HG03521 (cell line): Measurements from ENCODE around the gene MRC1.
"Not testable (repeated sequence)": the region's sequence is repeated elsewhere in the genome, so short reads cannot be mapped to it uniquely, and the experiment has no call there.

Source experiments
- ATAC-seq: cut with Tn5 transposase; IDR thresholded peaks from one replicate; pipeline ENCODE4 v1.9.1; 2021; ENCODE audit warnings: mild to moderate bottlenecking, moderate library complexity; ENCODE audit not compliant: unreplicated experiment

The MRC1 gene

DNA sequence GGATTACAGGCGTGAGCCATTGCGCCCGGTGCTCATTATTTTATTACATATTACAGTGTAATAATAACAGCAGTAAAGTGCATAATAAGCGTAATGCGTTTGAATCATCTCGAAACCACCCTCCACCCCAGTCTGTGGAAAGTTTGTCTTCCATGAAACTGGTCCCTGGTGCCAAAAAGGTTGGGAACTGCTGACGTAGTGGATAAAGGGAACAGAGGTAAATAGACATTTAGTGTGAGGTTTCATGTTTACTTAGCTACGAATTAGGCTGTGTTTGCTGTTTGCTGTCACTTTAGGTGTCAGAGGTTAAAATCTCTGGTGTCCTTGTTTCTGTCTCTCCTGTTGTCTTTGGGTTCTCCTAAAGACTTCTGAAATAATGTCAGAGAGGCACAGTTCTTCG lies 82.3 kb downstream of the MRC1 start:
- no peak for ATAC-seq

DNA sequence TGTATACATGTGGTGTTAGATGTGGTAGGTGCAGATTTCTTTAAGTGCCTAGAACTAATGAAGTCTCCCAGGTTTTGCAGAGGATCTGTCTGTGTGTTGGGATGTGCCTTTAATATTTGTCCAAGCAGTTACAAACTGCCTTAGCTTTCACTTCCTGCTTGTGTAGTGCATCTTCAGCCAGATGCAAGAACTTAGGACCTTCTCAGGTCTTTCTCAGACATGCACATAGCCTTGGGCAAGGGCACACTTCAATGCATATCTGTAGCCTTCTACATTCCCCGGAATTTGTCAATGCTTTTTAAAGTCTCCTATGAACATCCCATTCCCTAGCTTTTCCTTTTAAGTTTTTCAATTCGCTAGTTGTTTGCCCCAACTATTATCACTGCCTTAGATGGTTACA lies 95.4 kb downstream of the MRC1 start:
- no peak for ATAC-seq

DNA sequence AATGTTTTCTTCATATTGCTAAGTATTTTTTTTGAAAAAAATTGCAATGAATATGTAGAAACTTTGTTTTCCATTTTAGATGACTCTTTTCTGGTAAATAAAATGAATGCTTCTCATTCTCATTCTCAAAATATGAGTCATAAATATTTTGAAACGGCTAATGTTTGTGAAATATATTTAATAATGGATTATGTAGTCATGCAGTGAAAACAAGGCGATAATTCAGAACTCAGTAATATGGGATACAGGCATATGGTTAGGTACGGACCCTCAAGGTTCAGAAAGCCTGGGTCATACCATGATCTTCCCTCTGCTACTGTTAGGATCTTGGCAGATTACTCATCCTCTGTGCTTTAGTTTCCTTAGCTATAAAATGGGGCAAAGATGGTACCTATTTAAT lies 96.3 kb downstream of the MRC1 start:
- no peak for ATAC-seq

DNA sequence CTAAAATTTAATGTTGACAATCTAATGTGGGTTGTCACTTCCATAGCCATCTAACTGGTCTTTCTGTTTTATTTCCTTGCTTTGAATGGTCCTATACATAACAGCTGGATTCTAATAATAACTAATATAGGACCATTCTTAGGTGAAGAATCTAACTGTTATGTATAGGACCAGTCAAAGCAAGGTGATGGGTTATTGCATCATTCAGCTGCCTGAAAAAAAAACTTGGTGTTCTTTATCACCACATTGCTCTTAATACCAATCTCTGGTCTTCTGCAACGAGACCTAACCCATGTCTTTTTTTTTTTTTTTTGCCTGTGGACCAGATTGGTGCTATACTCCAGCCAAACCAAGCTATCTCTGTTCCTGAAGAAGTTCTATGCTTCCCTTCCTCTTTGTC lies 96.9 kb downstream of the MRC1 start:
- ATAC-seq: no peak

DNA sequence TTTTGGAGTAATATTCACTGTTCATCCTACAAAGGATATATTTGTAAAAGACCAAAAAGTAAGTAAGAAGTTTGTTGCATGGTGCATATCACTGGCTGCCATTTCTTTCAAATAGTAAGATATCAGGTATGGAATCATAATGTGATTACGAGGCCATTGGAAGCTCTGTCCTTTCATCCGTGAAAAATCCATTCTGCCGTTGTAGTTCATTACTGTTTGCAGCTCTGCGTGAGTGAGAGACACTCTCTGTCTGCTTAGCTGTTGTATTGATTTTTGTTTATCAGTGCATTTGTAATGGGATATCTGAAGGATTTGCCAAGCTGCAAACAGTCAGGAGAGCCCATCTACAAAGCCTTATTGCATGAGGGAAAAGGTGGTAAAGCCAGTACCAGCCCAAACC lies 98.5 kb downstream of the MRC1 start:
- no peak for ATAC-seq

DNA sequence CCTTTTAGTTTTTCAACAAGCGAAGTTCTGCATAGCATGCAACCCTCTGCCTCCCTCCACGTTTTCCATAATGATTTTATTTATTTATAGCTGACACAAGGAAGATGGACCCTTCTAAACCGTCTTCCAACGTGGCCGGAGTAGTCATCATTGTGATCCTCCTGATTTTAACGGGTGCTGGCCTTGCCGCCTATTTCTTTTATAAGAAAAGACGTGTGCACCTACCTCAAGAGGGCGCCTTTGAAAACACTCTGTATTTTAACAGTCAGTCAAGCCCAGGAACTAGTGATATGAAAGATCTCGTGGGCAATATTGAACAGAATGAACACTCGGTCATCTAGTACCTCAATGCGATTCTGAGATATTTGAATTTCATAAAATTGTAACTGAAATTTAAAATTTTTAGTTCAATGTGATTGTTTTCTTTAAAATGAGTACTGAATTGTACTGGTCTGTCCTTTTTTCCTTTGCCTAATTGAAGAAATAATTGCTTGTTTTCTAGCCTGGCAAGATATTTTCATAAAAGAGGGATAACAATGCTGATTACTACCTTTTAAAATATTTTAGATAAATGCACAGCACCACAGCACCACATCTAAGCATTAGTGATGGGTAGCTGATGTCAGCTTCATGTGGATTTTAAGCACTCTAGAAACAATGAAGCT lies 101.1 kb downstream of the MRC1 start:
- ATAC-seq: no peak

DNA sequence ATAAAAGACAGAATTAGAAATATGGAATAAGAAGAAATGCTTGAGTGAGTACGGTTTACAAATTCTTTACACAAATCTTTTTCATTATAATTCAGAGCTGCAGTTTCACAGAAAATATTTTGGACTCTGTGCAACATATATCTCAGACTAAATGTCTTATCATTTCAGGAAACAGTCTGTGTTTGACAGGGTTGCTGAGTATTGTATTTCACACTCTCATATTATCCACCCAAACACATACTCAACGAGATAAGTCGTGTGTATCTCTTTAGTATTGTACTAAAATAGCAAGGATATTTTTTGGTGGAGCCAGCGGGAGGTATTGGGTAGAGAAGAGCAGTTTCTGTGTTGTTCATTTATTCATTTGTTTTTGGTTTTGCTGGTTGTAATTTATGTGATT lies 103.6 kb downstream of the MRC1 start:
- no peak for ATAC-seq

DNA sequence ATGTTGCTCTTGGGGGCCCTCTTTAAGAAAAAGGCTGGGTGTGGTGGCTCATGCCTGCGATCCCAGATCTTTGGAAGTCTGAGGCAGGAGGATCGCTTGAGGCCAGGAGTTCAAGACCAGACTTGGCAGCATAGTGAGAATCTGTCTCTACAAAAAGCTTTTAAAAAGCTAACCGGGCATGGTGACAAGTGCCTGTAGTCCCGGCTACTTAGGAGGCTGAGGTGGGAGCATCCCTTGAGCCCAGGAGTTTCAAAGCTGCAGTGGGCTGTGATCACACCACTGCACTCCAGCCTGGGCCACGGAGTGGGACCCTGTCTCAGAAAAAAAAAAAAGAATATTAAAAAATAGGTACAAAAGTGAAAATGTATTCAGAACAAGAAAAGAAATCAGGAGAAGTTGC lies 104.5 kb downstream of the MRC1 start:
- no peak for ATAC-seq

DNA sequence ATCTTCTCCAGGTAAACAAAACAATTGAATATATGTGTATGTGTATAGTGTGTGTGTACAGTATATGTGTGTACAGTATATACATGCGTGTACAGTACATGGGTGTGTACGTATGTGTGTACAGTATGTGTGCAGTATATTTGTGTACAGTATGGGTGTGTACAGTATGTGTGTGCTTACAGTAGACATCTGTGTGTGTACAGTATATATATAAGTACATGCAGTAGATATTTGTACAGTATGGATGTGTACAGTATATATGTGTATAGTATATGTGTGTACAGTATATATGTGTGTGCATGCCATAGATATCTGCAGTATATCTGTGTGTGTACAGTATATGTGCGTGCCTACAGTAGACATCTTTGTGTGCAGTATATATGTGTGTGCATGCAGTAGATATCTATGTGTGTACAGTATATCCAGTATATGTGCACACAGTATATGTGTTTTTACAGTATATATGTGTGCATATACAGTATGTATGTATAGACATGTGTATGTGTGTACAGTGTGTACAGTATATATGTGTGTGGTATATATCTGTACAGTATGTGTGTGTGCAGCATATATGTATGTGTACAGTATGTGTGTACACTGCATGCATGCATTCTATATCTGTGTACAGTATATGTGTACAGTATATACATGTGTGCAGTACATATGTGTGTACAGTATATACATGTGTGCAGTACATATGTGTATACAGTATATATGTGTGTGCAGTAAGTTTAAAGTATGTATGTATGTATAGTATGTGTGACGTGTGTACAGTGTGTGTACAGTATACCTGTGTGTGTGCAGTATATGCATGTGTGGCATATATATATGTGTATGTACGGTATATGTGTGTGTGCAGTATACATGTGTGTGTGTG lies 105.3 kb downstream of the MRC1 start:
- ATAC-seq: no peak

DNA sequence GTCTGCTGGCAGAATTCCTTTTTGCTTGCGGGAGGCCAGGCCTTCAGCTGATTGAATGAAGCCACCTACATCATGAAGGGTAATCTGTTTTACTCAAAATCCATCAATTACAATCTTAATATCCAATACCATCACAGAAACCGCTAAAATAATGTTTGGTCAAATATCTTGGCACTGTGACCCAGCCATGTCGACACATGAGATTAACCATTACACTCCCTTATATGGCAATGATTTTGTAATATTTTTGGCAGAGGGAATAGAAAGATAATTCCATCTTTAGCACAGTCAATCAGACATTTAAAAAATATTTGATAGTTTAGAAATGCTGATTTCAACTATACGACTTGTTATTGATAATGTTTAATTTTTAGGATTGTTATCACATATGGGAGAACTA lies 106.0 kb downstream of the MRC1 start:
- no peak for ATAC-seq

DNA sequence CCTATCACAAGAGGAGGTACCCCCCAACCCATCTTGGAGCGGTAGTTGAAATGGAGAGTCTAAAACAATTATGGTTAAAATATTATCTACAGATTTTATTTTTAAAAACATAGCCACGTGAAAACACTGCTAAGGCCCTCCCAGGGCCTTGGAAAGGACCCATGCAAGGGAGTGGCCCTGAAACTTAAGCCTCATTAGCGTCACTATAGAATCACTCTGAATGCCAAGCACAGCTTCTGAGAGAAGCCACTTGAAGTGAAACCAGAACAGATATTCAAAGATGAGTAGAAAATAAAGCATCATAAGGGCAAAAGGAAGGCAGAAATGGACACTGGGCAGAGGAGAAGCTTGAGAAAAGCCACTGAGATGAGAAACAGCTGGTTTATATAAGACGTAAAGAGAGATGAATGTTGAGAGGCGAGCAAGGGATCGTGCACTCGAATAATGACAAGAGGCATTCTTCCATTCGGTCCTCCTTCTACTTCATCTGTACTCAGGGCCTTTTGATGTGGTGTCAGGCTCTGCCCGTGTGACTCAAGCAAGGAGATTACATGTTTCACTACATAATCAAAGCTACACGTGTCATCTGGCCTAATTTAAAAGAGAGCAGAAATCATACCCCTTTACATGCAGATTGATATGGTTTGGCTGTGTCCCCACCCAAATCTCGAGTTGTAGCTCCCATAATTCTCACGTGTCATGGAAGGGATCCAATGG lies 109.2 kb downstream of the MRC1 start:
- no peak for ATAC-seq

DNA sequence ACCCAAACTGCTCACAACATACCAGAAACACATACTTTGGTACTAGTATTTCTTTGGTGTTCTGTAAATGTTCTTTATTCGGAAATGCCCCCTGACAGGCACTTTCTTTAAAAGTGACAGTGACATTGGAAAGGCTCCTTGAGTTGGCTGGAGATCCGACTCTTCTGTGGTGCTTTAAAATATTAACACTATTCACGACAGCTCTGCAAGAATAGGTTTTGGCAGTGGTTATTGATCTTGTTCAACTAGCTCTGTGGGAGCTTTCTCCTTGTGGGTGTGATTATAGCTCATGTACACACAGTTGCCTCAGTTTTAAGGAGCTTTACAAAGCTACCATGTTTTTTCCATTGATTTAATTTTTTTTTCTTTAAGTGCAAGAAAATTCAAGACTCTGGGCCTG lies 112.2 kb downstream of the MRC1 start:
- ATAC-seq: no peak

DNA sequence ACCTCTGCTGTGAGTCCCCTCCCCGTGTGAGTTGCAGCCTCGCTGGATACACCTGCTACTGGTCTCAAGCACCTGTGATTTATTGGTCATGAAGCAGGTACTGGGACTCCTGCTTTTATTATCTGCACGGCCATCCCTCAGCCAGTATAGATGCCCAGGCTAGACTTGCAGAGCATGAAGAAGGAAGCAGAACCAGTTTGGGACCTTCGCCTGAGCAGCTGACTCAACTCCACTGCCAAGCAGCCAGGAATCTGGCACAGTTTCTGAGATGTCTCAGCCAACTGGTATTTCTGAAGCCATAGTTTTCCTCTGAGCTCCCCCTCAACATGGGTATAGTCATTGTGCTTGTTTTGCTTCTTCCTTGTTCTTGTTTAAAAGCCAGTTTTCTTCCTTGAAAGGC lies 114.6 kb downstream of the MRC1 start:
- ATAC-seq: no peak

DNA sequence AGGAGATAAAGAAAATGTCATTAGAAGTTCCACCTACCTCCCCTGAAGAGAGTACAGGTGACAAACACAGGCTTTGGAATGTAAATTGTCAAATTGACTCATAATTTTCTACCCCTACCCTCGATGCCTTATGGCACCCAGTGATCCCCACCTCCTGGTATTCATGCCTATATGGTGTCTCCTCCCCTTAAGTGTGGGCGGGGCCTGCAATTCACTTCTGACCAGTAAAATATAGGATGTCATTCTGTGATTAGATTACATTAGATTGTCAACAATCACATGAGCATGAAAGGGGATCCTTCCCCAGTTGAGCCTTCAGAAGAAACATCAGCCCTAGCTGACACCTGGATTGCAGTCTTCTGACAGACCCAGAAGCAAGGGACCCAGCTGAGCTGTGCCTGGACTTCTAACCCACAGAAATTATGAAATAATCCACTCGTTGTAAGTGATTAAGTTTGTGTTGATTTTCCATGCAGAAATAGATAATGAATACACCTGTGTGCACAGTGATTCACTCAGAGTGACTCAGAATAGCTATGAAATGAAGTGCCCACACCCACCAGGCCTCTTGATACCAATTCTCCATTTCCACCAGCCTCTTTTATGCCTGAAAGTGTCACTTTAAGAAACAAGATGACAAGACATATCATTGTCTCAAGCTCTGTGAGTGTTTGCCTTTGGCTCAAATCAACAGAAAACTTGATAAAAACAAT lies 134.0 kb downstream of the MRC1 start:
- ATAC-seq: no peak

DNA sequence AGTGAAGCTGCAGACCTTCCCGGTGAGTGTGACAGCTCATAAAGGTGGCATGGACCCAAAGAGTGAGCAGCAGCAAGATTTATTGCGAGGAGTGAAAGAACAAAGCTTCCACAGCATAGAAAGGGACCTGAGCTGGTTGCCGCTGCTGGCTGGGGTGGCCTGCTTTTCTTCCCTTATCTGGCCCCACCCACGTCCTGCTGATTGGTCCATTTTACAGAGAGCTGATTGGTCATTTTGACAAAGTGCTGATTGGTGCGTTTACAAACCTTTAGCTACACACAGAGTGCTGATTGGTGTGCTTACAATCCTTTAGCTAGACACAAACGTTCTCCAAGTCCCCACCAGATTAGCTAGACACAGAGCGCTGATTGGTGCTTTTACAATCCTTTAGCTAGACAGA lies 141.1 kb downstream of the MRC1 start:
- ATAC-seq: not testable (repeated sequence)

DNA sequence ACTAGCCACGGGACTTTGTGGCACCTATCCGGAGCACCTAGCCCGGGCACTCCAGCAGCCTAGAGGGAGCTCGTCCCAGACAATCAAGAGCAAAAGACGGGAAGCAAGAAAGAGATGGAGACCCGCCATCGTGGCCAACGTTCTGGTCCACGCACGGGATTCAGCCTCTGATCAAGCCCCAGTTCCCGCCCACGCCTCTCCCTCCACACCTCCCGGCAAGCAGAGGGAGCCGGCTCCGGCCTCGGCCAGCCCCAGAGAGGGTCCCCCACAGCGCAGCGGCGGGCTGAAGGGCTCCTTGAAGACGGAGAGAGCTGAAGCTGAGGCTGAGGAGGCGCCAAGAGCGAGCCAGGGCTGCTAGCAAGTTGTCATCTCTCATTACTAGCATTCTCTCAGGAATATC lies 141.6 kb downstream of the MRC1 start:
- no peak for ATAC-seq

DNA sequence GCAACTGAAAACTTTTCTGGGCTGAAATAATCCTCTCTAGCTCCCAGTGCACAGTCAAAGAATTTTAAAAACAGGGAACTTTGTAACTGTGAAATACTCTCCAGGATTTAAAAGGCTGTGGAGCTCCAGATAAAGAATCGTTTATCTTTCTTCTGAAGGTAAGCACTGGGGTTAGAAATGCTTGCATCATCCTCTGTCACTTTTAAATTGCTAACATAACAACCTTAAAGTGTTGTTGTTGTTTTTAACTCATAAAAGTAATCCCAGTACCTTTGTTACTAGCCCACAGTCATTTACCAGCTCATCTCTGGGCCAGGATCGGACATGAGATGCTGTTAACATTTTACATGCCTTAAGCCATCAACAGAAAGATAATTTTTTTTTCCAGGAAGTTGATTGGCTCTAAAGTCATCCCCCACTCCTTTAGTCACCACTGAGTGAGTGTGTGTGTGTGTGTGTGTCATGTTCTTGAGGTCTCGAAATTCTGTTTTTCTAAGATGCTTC lies 142.8 kb downstream of the MRC1 start, which contains the start of gene SLC39A12:
Gene SLC39A12 (plus strand): TSS at position 51 of the 504 bp plus-strand sequence. CDS start 1,359 bp downstream, outside the sequence.
- ATAC-seq: no peak

DNA sequence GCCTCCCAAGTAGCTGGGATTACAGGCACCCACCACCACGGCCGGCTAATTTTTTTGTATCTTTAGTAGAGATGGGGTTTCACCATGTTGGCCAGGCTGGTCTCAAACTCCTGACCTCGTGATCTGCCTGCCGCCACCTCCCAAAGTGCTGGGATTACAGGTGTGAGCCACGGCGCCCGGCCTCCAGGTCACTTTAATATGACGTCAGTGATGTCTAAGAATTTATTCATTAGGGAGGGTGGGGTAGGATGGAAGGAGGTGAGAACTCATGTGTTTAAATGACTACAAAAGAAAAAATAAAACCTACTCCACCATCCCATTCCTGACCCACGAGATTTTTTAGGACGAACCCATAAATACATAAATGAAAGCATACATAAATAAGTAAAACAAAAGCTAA lies 145.2 kb downstream of the MRC1 start:
- not testable (repeated sequence) for ATAC-seq

DNA sequence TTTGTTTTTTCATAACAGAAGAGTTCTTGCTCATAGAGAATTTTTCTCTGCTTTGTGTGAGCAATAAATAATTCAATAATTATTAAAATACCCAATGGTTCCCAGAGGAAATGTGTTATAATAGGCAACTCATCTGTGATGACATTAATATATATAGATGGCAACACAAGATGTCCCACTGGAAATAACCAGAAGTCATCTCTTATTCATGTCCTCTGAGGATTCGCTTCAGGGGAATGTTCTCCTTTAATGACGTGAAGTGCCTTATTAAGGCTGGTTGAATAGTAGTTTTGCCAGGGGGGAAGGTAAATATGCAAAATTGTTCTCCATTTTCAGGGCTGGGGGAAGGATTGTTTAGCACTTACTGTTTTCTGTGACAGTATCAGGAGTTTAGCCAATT lies 145.7 kb downstream of the MRC1 start:
- ATAC-seq: no peak

DNA sequence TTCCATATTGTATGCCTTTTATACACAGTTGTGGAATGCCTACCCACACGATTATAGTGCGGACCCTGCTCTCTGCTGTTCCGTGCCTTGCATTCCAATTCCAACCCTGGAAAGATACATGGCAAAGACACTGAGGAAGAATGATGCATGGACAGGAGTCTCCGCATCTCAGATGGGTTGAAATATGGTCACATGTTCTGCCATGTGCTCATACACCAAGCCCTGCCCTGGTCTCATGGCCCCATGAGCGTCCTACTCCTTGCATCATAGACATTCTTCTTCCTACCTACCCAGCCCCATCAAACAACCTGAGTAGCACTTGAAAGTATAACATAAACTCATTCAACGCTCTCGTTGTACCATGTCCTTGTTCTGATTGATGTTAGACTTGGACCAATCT lies 148.9 kb downstream of the MRC1 start:
- no peak for ATAC-seq

DNA sequence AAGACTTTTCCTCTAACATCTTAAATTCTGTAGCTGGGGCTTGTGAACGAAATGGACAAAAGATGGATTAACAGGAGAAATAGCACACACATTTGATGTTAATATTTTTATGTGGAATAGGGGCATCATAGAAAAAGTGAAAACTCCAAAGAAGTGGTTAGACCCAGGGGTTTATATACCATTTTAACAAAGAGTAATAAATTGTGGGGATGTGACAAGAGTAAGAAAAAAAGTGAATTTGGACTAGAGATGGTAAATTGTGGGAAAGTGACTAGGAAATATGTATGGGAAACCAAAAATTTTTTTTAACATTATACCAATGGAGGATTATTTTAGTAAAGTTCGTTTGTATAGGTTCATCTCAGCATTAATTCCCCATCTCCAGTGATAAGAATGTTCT lies 150.7 kb downstream of the MRC1 start:
- ATAC-seq: no peak
